H9 (cell line): ENCODE data around the gene CTNS. TPM values are rescaled to one million over a fixed set of nuclear protein-coding genes. Genes with fewer than 3 reads are reported as not detected.
A peak's percentile ranks its signal among the peaks of the same experiment; 100 is the strongest.

ENCODE experiments used
- DNase-seq: peaks from one replicate; pipeline ENCODE4 v3.0.0-alpha.2; 2017
- H2AFZ ChIP-seq: one replicate; pipeline ENCODE4 v1.6.1; 2013; ENCODE audit warnings: mild to moderate bottlenecking, low read length, control low read depth, moderate library complexity
- H2AK5ac ChIP-seq: 2 replicates; pipeline ENCODE4 v1.6.1; 2013; ENCODE audit warnings: low read length, control low read depth, mixed read lengths; ENCODE audit not compliant: insufficient read length
- H2BK120ac ChIP-seq: one replicate; pipeline ENCODE4 v1.6.1; 2013; ENCODE audit warnings: low read depth, mild to moderate bottlenecking, low read length, control low read depth, inconsistent platforms; ENCODE audit not compliant: poor library complexity, severe bottlenecking
- H2BK12ac ChIP-seq: 2 replicates; pipeline ENCODE4 v1.6.1; 2013; ENCODE audit warnings: low read length, control low read depth, mixed read lengths, low read depth; ENCODE audit not compliant: insufficient read length
- H2BK15ac ChIP-seq: 2 replicates; pipeline ENCODE4 v1.6.1; 2013; ENCODE audit warnings: low read depth, low read length, control low read depth
- H2BK20ac ChIP-seq: one replicate; pipeline ENCODE4 v1.6.1; 2013; ENCODE audit warnings: low read depth, mild to moderate bottlenecking, low read length, control low read depth, inconsistent platforms; ENCODE audit not compliant: poor library complexity, severe bottlenecking
- H2BK5ac ChIP-seq: 2 replicates; pipeline ENCODE4 v1.6.1; 2013; ENCODE audit warnings: low read length, control low read depth, mixed read lengths; ENCODE audit not compliant: insufficient read length
- H3K14ac ChIP-seq: 2 replicates; pipeline ENCODE4 v1.6.1; 2013; ENCODE audit warnings: low read length, control low read depth; ENCODE audit not compliant: insufficient read depth
- H3K18ac ChIP-seq: 2 replicates; pipeline ENCODE4 v1.6.1; 2013; ENCODE audit warnings: low read depth, mild to moderate bottlenecking, mixed read lengths, low read length, control low read depth; ENCODE audit not compliant: insufficient read length
- H3K23ac ChIP-seq: 2 replicates; pipeline ENCODE4 v1.6.1; 2013; ENCODE audit warnings: low read length, control low read depth, mixed read lengths, low read depth; ENCODE audit not compliant: insufficient read length
- H3K23me2 ChIP-seq: 2 replicates; pipeline ENCODE4 v1.6.1; 2013; ENCODE audit warnings: low read depth, mild to moderate bottlenecking, mixed read lengths, low read length, control low read depth; ENCODE audit not compliant: insufficient read length, poor library complexity, severe bottlenecking
- H3K27ac ChIP-seq: 2 replicates; pipeline ENCODE4 v1.5.1; 2013; ENCODE audit warnings: low read length, control low read depth, mixed read lengths, low read depth; ENCODE audit not compliant: insufficient read length
- H3K27me3 ChIP-seq: 2 replicates; pipeline ENCODE4 v1.6.1; 2013; ENCODE audit warnings: low read length, control low read depth, inconsistent platforms; ENCODE audit not compliant: insufficient read depth
- H3K4ac ChIP-seq: 2 replicates; pipeline ENCODE4 v1.6.1; 2013; ENCODE audit warnings: low read depth, mild to moderate bottlenecking, control low read depth, inconsistent platforms, low read length, moderate library complexity
- H3K4me1 ChIP-seq: 2 replicates; pipeline ENCODE4 v1.6.1; 2013; ENCODE audit warnings: low read length, control low read depth, inconsistent platforms; ENCODE audit not compliant: insufficient read depth
- H3K4me2 ChIP-seq: 2 replicates; pipeline ENCODE4 v1.6.1; 2013; ENCODE audit warnings: low read length, control low read depth, mixed read lengths; ENCODE audit not compliant: insufficient read length, insufficient read depth
- H3K56ac ChIP-seq: 2 replicates; pipeline ENCODE4 v1.6.1; 2013; ENCODE audit warnings: low read depth, mild to moderate bottlenecking, mixed read lengths, low read length, control low read depth; ENCODE audit not compliant: insufficient read length
- H3K79me1 ChIP-seq: 2 replicates; pipeline ENCODE4 v1.6.1; 2013; ENCODE audit warnings: low read depth, mild to moderate bottlenecking, moderate library complexity, low read length, control low read depth, inconsistent platforms; ENCODE audit not compliant: insufficient read depth, poor library complexity, severe bottlenecking
- H3K79me2 ChIP-seq: 2 replicates; pipeline ENCODE4 v1.6.1; 2013; ENCODE audit warnings: low read length, control low read depth, inconsistent platforms; ENCODE audit not compliant: insufficient read depth
- H3K9ac ChIP-seq: 2 replicates; pipeline ENCODE4 v1.6.1; 2013; ENCODE audit warnings: low read length, control low read depth, mixed read lengths; ENCODE audit not compliant: insufficient read length; ENCODE audit errors: extremely low read depth
- H3K9me3 ChIP-seq: one replicate; pipeline ENCODE4 v1.6.1; 2013; ENCODE audit warnings: low read depth, low read length, inconsistent platforms; ENCODE audit not compliant: control insufficient read depth
- H3T11ph ChIP-seq: one replicate; pipeline ENCODE4 v1.6.1; 2013; ENCODE audit warnings: mild to moderate bottlenecking, low read length, control low read depth, inconsistent platforms
- H4K20me1 ChIP-seq: one replicate; pipeline ENCODE4 v1.6.1; 2013; ENCODE audit not compliant: control insufficient read depth, insufficient read length, insufficient read depth
- H4K5ac ChIP-seq: 2 replicates; pipeline ENCODE4 v1.6.1; 2013; ENCODE audit warnings: low read depth, mild to moderate bottlenecking, mixed read lengths, low read length, control low read depth; ENCODE audit not compliant: insufficient read length
- H4K8ac ChIP-seq: replicated peaks from 2 replicates; pipeline ENCODE4 v1.6.1; 2013; ENCODE audit warnings: low read length, control low read depth, mixed read lengths, low read depth; ENCODE audit not compliant: insufficient read length
- H4K91ac ChIP-seq: 2 replicates; pipeline ENCODE4 v1.6.1; 2013; ENCODE audit warnings: low read depth, mild to moderate bottlenecking, moderate library complexity, mixed read lengths, low read length, control low read depth; ENCODE audit not compliant: insufficient read length
- H3K27ac Mint-ChIP-seq, 3 experiments: 2 replicates in 2 of 3; 3 replicates in 1 of 3; pipeline ENCODE4 v1.8.0; 2020 to 2021; ENCODE audit warnings: mixed read lengths in 3 of 3, mild to moderate bottlenecking in 1 of 3, moderate library complexity in 1 of 3
- H3K27me3 Mint-ChIP-seq: 2 replicates; pipeline ENCODE4 v1.8.0; 2021; ENCODE audit warnings: low read depth, mild to moderate bottlenecking, moderate library complexity, mixed read lengths
- H3K36me3 Mint-ChIP-seq, 3 experiments: 2 replicates in 2 of 3; 3 replicates in 1 of 3; pipeline ENCODE4 v1.8.0; 2020 to 2021; ENCODE audit warnings: low read depth in 3 of 3, mixed read lengths in 3 of 3; ENCODE audit not compliant: insufficient read depth in 1 of 3
- H3K4me1 Mint-ChIP-seq, 2 experiments: 2 replicates each; pipeline ENCODE4 v1.8.0; 2020; ENCODE audit warnings: mixed read lengths in 2 of 2
- H3K4me3 Mint-ChIP-seq, 2 experiments: 2 replicates in 1 of 2; 3 replicates in 1 of 2; pipeline ENCODE4 v1.8.0; 2020 to 2021; ENCODE audit warnings: mild to moderate bottlenecking in 2 of 2, mixed read lengths in 2 of 2, moderate library complexity in 1 of 2
- H3K9me3 Mint-ChIP-seq, 2 experiments: 2 replicates in 1 of 2; 3 replicates in 1 of 2; pipeline ENCODE4 v1.8.0; 2020; ENCODE audit warnings: mild to moderate bottlenecking in 2 of 2, mixed read lengths in 2 of 2, moderate library complexity in 1 of 2
- CTCF ChIP-seq: fragments of 200-600 bp; sonication (generic); conservative IDR thresholded peaks from 3 replicates; pipeline ENCODE4 v1.8.0; 2021; ENCODE audit warnings: antibody characterized with exemption, mild to moderate bottlenecking
- WGBS: extraction: QIAGEN DNeasy Blood & Tissue Kit; methylation state at CpG from one replicate; pipeline ENCODE4 v1.1.7; 2013; ENCODE audit warnings: missing lambda C conversion rate, low lambda C conversion rate, mixed read lengths; ENCODE audit not compliant: insufficient read length; ENCODE audit errors: extremely low coverage; 5-methylcytosine and 5-hydroxymethylcytosine counted together
- total RNA-seq: library from RNA; stranded (reverse); gene quantifications from 2 replicates; pipeline ENCODE4 v1.2.1, GENCODE V29; 2021

CTNS gene
- total RNA-seq, 1 experiment from 2014 or later = 12.8 TPM

- H2BK12ac ChIP-seq = no peak overlapping the region
- H3K23ac ChIP-seq = no peak overlapping the region
- H2AK5ac ChIP-seq = no peak overlapping the region
- no peak overlapping the region for H3K14ac ChIP-seq
- TF ChIP-seq CTCF = peak; percentile 53
- H3K79me1 ChIP-seq = no peaks in the 10 kb centered on the region
- no peaks in the 10 kb centered on the region for H3K27me3 ChIP-seq
- H3K27ac ChIP-seq = no peak overlapping the region
- no peak overlapping the region for H3K9ac ChIP-seq
- H2BK15ac ChIP-seq = no peak overlapping the region
- WGBS = no CpG with 5 or more reads among the region's 16 CpGs
- H3K9me3 ChIP-seq = no peaks in the 10 kb centered on the region
- H3T11ph ChIP-seq = no peak overlapping the region
- H3K36me3 Mint-ChIP-seq = no peaks in the 10 kb centered on the region; a peak in 1 of 7 replicates
- H4K91ac ChIP-seq = no peak overlapping the region
- peak; percentile 91 for DNase-seq
- H3K27me3 Mint-ChIP-seq = peaks cover 4% of the 10 kb centered on the region; the same call in 1 of the 2 replicates
- H3K4ac ChIP-seq = no peak overlapping the region
- H3K9me3 Mint-ChIP-seq = no peaks in the 10 kb centered on the region
- H4K8ac ChIP-seq = no peak overlapping the region
- peaks cover 11 to 19% of the 10 kb centered on the region in 2 experiments for H3K4me1 Mint-ChIP-seq
- H3K79me2 ChIP-seq = no peaks in the 10 kb centered on the region
- H2BK5ac ChIP-seq = no peak overlapping the region
- no peak overlapping the region for H3K18ac ChIP-seq
- H2BK120ac ChIP-seq = no peak overlapping the region
- no peak overlapping the region for H3K56ac ChIP-seq
- peak overlapping the region in 1 of 3 experiments; percentile 82; a peak in 3 of 7 replicates for H3K27ac Mint-ChIP-seq
- no peak overlapping the region for H2BK20ac ChIP-seq
- H4K5ac ChIP-seq = no peak overlapping the region
- H2AFZ ChIP-seq = no peak overlapping the region
- H3K4me1 ChIP-seq = no peaks in the 10 kb centered on the region
- H3K4me2 ChIP-seq = no peak overlapping the region
- no peaks in the 10 kb centered on the region for H3K23me2 ChIP-seq
- H3K4me3 Mint-ChIP-seq = no peak overlapping the region; a peak in 1 of 5 replicates
- H4K20me1 ChIP-seq = no peaks in the 10 kb centered on the region
Observed at GRCh38 chr17:3678095-3678820, 41.7 kb downstream of the CTNS start.
